Activated CD8-positive, alpha-beta T cell treated with anti-CD3 and anti-CD28 coated beads for 36 hours (primary cell): ENCODE data around the gene NLGN2. TPM values are rescaled to one million over a fixed set of nuclear protein-coding genes. Genes with fewer than 3 reads are reported as not detected.

Experiments
- ATAC-seq: fragments of 200-7000 bp; cut with Tn5 transposase; one replicate; pipeline ENCODE4 v1.10.0; 2021; ENCODE audit warnings: mild to moderate bottlenecking, moderate library complexity
- CTCF ChIA-PET: fragments of 350-600 bp; sonication (Branson Sonifier 250); formaldehyde crosslinking; loops from one replicate; lab custom pipeline; 2021; ENCODE audit warnings: antibody characterized with exemption; lab: Charles Lee
- POLR2A ChIA-PET: fragments of 350-600 bp; sonication (Branson Sonifier 250); formaldehyde crosslinking; loops from one replicate; lab custom pipeline; 2021; ENCODE audit warnings: antibody characterized with exemption; lab: Charles Lee
- DNase-seq: peaks from one replicate; pipeline ENCODE4 v3.0.0-alpha.2; 2020
- H3K27ac Mint-ChIP-seq: one replicate; pipeline ENCODE4 v1.8.0; 2021; ENCODE audit warnings: mild to moderate bottlenecking, mixed read lengths
- H3K27me3 Mint-ChIP-seq: one replicate; pipeline ENCODE4 v1.8.0; 2021; ENCODE audit warnings: mixed read lengths
- H3K36me3 Mint-ChIP-seq: one replicate; pipeline ENCODE4 v1.8.0; 2021; ENCODE audit warnings: low read depth, mixed read lengths
- H3K4me1 Mint-ChIP-seq: one replicate; pipeline ENCODE4 v1.8.0; 2021; ENCODE audit warnings: low read depth, mixed read lengths
- H3K4me3 Mint-ChIP-seq: one replicate; pipeline ENCODE4 v1.8.0; 2021; ENCODE audit warnings: mild to moderate bottlenecking, moderate library complexity, mixed read lengths
- H3K9me3 Mint-ChIP-seq: one replicate; pipeline ENCODE4 v1.8.0; 2021; ENCODE audit warnings: mixed read lengths
- CTCF ChIP-seq: fragments of 200-600 bp; IDR thresholded peaks from one replicate; pipeline ENCODE4 v1.8.0; 2022; ENCODE audit warnings: antibody characterized with exemption, mild to moderate bottlenecking
- intact Hi-C: fragments of 100-400 bp; cut with micrococcal nuclease; formaldehyde crosslinking; loops from one replicate; pipeline ENCODE4 v1.10.0; 2022
- total RNA-seq, 2 experiments: library from RNA; stranded (reverse); gene quantifications; one replicate each; pipeline ENCODE4 v1.2.3, GENCODE V29; 2021

NLGN2 gene
- total RNA-seq, 2 experiments from 2014 or later, result 9.4 to 10.9 TPM

GRCh38 chr17:7403727-7403976 is 4.0 kb upstream of the NLGN2 start:
- DNase-seq, result no peak
- Mint-ChIP-seq H3K4me1 (peaks cover 11% of the 10 kb centered on the region), H3K9me3 (no peaks in the 10 kb centered on the region), H3K27ac (peak overlapping the region; percentile 98), H3K36me3 (peaks cover 3% of the 10 kb centered on the region), H3K27me3 (peaks cover 2% of the 10 kb centered on the region), H3K4me3 (peak overlapping the region; percentile 95)
- TF ChIP-seq CTCF, result no peak
- ChIA-PET CTCF (interaction anchor here (0.8 to 4.1 kb wide), 5 partner anchors 9 to 211 kb away, joined by 3 to 27 read pairs (median 7); partner anchors contain the start of genes FXR2, NEURL4, PLSCR3 and SENP3), POLR2A (interaction anchor here (0.6 to 2.7 kb wide), 13 partner anchors 8 to 357 kb away, joined by 3 to 10 read pairs (median 3); partner anchors contain the start of genes NEURL4, PLSCR3 and TMEM95)
- intact Hi-C loops, result no loop called here
- ATAC-seq, result no peak

GRCh38 chr17:7403977-7404736 is 3.5 kb upstream of the NLGN2 start, which contains the start of gene TMEM256:
Gene TMEM256, minus strand, starts transcription at chr17:7404097. Its CDS starts 13 bp downstream, at chr17:7404084.
- peak; percentile 90 for ATAC-seq
- ChIA-PET CTCF (interaction anchor here (0.7 to 4.1 kb wide), 5 partner anchors 10 to 157 kb away, joined by 3 to 27 read pairs (median 7); partner anchors contain the start of genes PLSCR3, SENP3 and TMEM102), POLR2A (interaction anchor here (0.6 to 2.7 kb wide), 12 partner anchors 10 to 357 kb away, joined by 3 to 10 read pairs (median 4); partner anchors contain the start of genes NEURL4, PLSCR3 and TMEM95)
- Mint-ChIP-seq H3K27me3 (peaks cover 2% of the 10 kb centered on the region), H3K36me3 (peaks cover 3% of the 10 kb centered on the region), H3K4me1 (peaks cover 14% of the 10 kb centered on the region), H3K4me3 (peak within 1 kb of the TSS; percentile 95), H3K27ac (peak within 1 kb of the TSS; percentile 98), H3K9me3 (no peaks in the 10 kb centered on the region)
- intact Hi-C loops, result loop anchor here (1.0 kb wide), 1 partner anchor 31 kb away; the partner anchor contains the start of gene TMEM102
- DNase-seq, result peak; percentile 99
- no peak for TF ChIP-seq CTCF

GRCh38 chr17:7404737-7405349 is 2.8 kb upstream of the NLGN2 start:
- CTCF ChIA-PET, result interaction anchor here (0.7 to 4.1 kb wide), 5 partner anchors 11 to 156 kb away, joined by 3 to 27 read pairs (median 7); partner anchors contain the start of genes PLSCR3, SENP3 and TMEM102
- peak; percentile 40 for ATAC-seq
- POLR2A ChIA-PET, result interaction anchor here (0.8 to 2.7 kb wide), 7 partner anchors 32 to 356 kb away, joined by 3 to 10 read pairs (median 4); partner anchors contain the start of gene NEURL4
- peak overlapping the region; percentile 95 for H3K4me3 Mint-ChIP-seq
- peak overlapping the region; percentile 98 for H3K27ac Mint-ChIP-seq
- peaks cover 14% of the 10 kb centered on the region for H3K4me1 Mint-ChIP-seq
- H3K27me3 Mint-ChIP-seq, result peaks cover 2% of the 10 kb centered on the region
- no peak for TF ChIP-seq CTCF
- no peaks in the 10 kb centered on the region for H3K9me3 Mint-ChIP-seq
- intact Hi-C loops, result loop anchor here (1.0 kb wide), 1 partner anchor 30 kb away; the partner anchor contains the start of gene TMEM102
- no peak for DNase-seq
- no peaks in the 10 kb centered on the region for H3K36me3 Mint-ChIP-seq

- TF ChIP-seq CTCF, result no peak
- Mint-ChIP-seq H3K36me3 (no peaks in the 10 kb centered on the region), H3K4me1 (peaks cover 14% of the 10 kb centered on the region), H3K9me3 (no peaks in the 10 kb centered on the region), H3K4me3 (peak overlapping the region; percentile 95), H3K27ac (peak overlapping the region; percentile 78), H3K27me3 (peaks cover 2% of the 10 kb centered on the region)
- intact Hi-C loops, result no loop called here
- no peak for ATAC-seq
- ChIA-PET CTCF (interaction anchor here (1.7 kb wide), 1 partner anchor 31 kb away, joined by 8 read pairs; no protein-coding TSS in a partner anchor), POLR2A (interaction anchor here (1.4 to 1.8 kb wide), 4 partner anchors 11 to 92 kb away, joined by 3 to 5 read pairs (median 4); partner anchors contain the start of gene NEURL4)
- no peak for DNase-seq
These were observed 2.1 kb upstream of the NLGN2 start for GRCh38 chr17:7405350-7406234.
